ENCODE measurements around the gene TMEM151B.
"Not testable (repeated sequence)": the region's sequence is repeated elsewhere in the genome, so short reads cannot be mapped to it uniquely, and the experiment has no call there.

The TMEM151B gene

DNA sequence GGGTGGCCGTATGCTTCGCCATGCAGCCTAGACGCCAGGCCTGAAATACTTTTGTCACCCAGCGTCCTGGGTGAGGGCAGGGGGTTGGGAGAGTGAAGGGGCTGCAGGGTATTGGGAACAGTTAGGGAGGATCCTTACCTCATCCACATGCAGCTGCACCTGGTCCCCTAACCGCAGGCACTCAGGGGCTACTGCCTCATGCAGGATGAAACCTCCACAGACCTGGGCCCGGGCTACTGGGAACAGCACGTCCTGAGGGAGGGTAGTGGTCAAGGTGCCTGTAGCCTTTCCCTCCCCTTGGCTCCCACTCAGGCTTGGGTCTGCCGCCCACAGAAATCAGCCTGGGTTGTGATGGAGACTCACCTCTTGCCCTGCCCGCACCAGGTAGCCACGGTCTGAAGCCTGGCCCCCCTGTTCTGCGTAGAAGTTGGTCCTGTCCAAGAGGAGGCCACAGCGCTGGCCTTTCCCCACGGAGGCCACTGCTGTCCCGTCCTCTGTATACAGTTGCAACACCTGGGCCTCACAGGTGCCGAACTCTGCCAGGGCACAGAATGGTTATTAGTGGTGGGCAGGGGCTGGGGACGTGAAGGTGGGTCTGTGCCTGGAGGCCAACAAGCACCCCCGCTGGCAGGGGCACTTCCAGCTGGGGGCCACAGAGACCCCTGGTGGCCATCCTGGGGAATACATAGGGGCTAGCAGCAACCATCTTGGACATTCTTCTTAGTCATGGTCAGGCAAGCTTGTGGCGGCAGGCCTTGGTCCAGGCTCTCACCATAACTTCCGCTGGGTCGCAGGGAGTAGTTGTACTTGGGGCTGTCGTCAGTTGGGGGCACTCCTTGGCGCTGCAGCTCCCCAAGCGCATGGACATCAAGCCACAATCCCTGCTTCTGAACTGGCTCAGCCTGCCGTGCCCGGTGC, 34.3 kb downstream of the TMEM151B start:
- DNase-seq (ENCODE audit: low read depth), result peak; percentile 52

DNA sequence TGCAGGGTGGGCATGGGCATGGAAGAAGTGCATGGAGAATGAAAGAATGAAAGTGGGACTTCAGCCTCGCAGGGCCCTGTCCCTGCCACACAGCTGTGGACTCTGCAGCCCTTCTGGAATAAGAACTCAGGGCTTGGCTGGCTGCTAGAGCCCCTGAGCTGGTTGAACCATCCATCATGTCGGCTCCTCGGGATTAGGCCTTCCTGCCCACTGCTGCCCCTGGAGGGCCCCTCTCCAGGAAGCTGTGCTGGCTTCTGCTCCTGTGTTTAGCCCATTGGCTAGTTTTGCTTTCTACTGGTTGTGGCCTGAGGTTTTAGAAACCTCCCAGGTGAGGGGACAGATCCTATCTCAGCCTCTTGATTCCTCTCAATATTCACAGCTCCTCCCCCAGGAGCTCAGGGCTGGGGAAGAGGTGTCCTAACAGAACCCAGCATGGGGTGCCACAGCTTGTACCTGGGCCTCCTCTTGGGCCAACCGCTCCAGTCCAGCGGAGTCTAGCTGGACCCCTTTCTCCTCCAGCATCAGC, 35.0 kb downstream of the TMEM151B start:
- DNase-seq (ENCODE audit: low read depth), result no peak

DNA sequence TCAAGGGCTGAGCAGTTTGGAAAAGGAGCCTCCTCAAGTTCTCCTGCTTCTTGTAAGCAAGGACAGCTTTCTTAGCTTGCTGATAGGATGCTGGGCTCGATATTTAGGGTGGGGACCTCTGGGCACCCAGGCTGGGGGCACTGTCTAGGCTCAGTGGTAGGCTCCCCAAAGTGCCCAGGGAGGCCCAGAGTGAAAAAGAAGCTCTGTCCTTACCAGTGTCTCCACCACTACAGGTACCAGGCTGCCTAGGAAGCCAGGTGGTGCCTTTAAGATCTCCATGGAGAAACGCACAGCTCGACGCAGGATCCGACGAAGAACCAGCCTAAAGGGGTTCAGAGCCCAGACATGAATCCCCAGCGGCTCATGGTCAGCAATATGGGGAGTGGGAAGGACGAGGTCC, 36.5 kb downstream of the TMEM151B start:
- no peak for DNase-seq (ENCODE audit: low read depth)

DNA sequence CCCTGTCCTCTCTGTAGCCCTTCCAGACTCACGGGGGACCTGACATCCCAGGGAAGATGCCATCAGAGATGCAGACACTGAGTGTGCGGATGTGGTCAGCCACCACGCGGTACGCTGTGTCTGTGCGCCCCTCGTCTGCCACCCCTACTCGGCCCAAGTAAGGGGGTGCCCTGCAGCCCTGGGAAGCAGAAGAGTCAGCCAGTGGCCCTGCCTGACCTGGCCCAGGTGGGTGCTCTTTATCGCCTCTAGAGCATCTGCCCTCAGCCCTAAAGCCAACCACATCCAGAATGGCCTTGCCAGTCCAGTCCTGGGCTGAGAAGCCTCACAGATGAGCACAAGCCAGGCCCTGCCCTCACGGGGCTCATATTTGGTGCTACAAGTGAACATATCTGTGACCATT, 37.0 kb downstream of the TMEM151B start:
- no peak for DNase-seq (ENCODE audit: low read depth)

DNA sequence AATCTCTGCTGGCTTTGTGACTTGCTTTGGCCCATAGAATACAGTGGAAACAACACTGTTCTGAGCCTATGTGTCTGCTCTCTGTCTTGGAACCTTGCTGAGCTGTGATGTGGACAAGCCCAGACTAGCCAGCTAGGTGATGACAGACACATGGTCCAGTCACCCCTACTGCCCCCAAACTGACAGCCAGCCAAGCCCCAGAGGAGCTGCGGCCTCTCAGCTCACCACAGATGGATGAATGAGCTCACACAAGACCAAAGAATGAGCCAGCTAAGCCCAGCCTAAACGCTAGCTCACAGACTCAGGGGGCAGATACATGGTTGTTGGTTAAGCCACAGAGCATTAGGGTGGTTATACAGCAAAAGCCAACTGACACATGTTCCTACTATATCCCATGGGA, 38.8 kb downstream of the TMEM151B start:
- peak; percentile 3 for DNase-seq (ENCODE audit: low read depth)

DNA sequence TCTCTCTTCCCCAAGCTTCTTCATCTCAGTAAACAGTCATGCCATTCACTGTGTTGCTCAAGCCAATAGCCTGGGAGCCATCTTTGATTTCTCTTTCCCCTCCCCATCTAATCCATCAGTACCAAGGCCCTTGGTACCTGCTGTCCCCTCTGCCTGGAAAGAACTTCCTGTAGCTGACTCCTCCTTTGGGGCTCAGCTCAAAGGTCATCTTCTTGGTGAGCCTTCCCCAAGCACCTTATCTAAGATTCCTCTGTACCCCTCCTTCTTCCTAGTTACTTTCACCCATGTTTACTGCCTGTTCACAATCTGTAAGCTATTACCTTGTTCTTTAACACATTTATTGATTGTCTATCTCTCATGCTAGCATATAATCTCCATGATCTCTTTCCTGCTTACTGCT, 39.4 kb downstream of the TMEM151B start:
- no peak for DNase-seq (ENCODE audit: low read depth)

DNA sequence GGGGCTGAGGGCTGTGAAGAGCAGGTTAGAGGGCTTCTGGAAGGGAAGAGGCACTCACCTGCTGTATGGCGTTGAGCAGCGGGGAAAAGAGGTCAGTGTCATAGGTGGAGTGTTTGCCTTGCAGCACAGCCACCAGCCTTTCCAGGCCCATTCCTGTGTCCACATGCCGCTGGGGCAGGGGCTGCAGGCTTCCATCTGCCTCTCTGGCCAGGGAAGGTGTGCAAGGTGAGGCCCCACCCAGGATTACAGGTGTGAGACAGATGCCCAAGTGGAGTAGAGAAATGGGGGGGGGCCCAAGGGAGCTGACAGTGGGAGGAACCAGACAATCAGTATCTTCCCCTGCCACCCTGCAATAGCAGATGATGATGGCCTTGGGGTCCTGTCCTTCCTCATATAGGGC, 40.0 kb downstream of the TMEM151B start:
- no peak for DNase-seq (ENCODE audit: low read depth)

DNA sequence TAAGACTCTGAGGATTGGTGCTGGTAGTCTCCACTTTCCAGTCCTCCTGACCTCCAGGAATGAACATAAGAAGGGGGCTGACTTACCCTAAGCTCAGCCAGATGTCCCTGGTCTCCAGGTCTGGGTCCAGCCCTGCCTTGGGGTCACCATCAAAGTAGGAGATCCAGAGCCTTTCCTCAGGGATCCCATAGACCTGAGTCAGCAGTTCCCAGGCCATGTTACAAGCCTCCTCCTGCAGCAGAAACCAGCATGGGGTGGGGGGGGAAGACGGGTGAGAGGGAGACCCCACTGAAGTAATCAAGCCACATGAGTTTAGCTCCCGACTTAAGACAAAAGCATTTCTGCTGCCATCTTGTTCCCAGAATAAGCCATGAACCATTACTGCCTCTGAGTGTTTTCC, 41.1 kb downstream of the TMEM151B start:
- no peak for DNase-seq (ENCODE audit: low read depth)

DNA sequence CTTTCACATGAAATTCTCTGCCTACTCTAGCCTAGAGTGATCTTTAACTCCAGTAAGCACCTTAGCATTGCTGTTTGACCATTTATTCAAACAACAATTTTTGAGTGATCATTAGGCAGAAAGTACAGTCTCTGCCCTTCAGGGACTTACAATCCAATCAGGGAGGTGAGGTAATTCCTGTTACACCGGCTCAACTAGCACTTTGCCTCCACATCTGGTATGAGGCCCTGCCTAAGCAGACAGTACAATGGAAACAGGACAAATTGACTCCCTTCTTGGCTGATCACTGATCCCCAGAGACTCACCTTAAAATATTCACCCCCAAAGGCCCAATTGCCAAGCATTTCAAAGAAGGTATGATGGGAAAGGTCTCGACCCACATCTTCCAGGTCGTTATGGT, 41.5 kb downstream of the TMEM151B start:
- no peak for DNase-seq (ENCODE audit: low read depth)

DNA sequence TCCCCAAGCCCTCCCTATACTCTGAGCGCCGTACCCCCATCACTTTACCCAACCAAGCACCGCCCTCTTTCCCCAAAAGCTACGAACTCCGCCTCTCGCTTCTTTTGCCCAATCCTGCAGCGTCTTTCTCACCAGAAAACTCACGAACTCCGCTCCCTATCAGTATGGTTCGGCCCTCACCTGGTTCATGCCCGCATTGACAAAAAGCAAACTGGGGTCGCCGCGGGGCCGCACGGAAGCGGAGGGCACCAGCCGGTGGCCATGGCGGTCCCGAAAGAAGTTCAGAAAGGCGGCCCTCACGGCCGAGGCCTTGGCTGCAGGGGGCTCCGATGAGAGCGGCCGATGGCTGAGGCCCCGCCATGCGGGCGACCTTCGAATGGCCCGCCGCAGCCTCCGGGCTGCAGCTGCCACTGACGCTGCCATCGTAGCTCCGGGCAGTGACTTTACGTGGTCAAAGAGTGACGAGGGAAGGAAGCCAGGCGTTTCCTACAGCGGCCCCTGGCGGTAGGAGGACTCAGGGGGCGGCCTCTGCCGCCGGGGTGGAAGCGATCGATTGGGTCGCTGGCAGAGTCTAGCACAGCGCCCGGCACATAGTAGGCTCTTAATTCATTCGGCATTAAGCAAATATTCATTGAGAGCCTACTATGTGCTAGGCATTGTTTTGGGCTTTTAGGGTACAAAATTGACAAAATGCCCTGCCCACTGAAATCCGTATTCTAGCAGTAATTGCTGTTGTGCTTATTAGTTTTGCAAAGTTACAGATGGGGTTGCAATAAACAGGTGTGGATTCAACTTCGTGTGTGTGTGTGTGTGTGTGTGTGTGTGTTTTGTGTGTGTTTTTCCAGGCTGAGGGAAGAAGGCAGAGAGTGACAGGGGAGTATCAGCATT, 42.9 kb downstream of the TMEM151B start, which contains the start of gene AARS2:
AARS2 (minus strand) TSS at position 447 of the 888 bp plus-strand sequence; CDS start at position 423, 24 bp downstream.
- peak; percentile 74 for DNase-seq (ENCODE audit: low read depth)

DNA sequence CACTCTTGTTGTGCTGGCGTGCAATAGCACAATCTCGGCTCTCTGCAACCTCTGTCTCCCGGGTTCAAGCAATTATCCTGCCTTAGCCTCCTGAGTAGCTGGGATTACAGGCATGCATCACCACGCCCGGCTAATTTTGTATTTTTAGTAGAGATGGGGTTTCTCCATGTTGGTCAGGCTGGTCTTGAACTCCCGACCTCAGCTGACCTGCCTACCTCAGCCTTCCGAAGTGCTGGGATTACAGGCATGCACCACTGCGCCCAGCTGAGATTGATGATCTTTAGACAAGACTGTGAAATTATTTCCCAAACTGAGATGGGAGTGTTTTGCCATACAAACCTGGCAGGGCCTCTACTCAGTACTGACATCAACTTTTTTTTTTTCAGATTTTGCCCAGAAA, 44.4 kb downstream of the TMEM151B start:
- DNase-seq (ENCODE audit: low read depth), result not testable (repeated sequence)

DNA sequence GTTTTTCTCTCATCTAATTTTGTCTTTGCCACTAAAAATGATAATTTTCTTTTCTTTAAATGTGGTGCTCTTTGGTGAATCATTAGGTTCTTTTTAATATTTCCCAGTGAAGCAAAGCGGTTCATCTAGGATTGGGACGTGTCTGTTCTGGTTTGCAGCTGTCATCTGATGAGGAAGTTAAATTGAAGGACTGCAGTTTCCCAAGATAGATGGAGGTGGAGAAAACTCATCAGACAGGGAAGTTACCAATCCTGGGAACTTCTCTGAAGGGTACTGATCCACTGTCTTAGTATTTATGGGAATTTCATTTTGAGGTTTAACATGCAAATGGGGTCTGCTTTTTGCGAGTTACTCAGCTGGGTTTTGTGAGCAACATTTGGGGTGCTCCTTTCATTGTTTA, 45.3 kb downstream of the TMEM151B start:
- no peak for DNase-seq (ENCODE audit: low read depth)

DNA sequence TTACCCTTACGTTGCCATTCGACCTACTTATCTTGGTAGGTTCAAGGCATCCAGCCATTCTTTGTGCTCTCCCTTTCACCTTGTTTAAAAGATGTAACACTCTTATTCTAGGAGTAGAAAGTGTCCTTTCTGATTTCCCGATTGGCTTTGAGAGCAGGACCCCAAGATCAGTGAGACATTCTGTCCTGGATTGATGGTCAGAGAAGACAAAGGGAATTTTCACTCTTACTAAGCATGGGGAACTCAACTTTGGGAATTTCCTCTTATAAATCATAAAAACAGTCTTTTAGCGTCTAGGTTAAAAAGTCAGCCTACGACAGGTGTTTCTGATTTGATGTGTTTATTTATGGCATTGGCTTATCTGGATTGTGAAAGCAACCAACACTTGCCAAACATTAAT, 45.7 kb downstream of the TMEM151B start:
- no peak for DNase-seq (ENCODE audit: low read depth)

DNA sequence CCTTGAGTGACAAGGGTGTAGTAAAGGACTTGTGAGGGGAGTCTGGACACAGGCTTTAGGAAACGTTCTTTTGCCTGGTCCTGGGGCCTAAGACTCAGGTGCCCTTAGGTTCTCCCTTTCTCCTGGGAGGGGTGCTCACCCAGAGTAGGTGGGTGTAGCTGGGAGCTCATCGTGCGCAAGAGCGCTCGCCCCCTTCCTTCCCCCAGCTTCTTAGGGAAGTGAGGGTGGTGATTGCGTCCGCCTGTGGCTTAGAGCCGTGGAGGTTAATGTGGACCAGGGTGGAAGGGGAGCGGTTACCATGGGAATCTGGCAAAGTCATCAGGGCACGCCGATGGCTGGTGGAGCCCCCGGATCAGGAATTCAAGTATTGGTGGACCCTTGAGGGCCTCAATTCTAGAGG, 46.2 kb downstream of the TMEM151B start:
- DNase-seq (ENCODE audit: low read depth), result no peak

DNA sequence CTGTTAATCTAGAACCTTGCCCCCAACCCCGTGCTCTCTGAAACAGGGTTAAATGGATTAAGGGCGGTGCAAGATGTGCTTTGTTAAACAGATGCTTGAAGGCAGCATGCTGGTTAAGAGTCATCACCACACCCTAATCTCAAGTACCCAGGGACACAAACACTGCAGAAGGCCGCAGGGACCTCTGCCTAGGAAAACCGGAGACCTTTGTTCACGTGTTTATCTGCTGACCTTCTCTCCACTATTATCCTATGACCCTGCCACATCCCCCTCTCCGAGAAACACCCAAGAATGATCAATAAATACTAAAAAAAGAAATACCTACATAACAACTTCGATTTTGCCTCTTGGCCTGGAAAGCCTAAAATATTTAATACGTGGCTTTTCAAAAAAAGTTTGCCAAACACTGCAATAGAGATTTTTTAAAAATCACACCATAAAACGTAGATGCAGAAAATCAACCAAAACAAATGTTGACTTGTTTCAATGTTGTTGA, 46.9 kb downstream of the TMEM151B start:
- DNase-seq (ENCODE audit: low read depth), result not testable (repeated sequence)

DNA sequence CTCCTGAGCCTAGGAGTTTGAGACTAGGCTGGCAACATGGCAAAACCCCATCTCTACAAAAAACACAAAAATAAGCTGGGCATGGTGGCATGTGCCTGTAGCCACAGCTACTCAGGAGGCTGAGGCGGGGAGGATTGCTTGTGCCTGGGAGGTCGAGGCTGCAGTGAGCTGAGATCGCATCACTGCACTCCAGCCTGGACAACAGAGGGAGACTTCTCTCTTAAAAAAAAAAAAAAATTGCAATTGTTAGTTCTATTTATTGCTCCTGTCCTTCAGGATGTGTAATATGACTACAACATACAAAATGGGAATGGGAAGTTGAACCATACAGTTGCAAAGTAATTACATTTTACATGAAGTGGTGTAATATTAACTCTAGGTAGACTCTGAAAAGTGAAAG, 51.0 kb downstream of the TMEM151B start:
- DNase-seq (ENCODE audit: low read depth), result no peak

DNA sequence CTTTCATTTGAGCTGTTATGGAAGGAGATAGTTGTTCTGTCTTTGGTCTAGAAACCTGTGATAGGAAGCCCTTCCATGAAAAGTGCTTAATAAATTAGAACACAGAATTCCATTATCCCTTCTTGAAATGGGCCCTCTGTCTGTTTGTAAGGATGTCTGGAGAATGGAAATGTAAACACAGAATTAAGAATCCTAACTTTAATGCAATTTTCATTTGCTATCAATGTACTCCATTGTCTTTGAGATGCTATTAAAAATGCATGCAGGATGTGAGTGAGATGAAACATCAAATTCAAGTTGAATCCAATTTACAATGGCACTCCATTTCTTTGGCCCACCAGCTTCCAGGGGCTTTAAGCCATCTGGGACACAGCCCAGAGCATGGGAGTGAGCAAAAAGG, 56.8 kb downstream of the TMEM151B start:
- no peak for DNase-seq (ENCODE audit: low read depth)

DNA sequence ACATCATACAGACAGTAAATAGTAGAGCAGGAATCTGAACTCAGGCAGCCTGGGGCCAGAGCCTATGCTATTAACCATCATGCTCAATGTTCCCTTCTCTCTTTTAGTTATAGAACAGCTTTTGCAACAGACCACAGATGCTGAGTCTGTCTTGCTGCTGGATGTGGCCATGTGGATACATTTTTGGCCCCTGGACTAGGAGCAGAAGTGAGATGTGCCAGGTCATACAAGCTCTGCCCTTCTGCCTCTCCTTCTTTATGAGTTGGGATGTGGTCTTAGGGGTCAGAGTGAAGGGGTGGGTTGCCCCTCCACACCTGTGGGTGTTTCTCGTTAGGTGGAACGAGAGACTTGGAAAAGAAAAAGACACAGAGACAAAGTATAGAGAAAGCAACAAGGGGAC, 57.5 kb downstream of the TMEM151B start:
- no peak for DNase-seq (ENCODE audit: low read depth)

DNA sequence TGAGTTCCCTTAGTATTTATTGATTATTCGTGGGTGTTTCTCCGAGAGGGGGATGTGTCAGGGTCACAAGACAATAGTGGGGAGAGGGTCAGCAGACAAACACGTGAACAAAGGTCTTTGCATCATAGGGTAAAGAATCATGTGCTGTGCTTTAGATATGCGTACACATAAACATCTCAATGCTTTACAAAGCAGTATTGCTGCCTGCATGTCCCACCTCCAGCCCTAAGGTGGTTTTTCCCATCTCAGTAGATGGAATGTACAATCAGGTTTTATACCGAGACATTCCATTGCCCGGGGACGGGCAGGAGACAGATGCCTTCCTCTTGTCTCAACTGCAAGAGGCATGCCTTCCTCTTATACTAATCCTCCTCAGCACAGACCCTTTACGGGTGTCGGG, 58.0 kb downstream of the TMEM151B start:
- DNase-seq (ENCODE audit: low read depth), result not testable (repeated sequence)

DNA sequence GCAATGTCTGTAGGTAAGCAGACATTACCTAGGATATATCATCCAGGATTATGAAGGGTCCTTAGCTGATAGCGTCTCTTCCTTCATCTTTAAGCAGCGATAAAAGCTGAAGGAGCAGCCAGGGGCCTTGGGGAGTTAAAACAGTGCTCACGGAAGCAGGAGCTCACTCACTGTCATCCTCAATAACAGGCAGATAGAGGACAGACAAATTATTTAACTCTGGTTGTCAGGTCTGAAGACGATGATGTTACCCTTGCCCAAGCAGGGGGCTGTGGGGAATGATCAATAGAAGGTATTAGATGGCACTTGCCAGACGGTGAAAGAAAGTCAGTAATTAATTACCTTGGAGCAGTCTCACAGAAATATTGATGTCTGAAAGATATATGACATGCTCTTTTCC, 59.6 kb downstream of the TMEM151B start:
- DNase-seq (ENCODE audit: low read depth), result no peak

DNA sequence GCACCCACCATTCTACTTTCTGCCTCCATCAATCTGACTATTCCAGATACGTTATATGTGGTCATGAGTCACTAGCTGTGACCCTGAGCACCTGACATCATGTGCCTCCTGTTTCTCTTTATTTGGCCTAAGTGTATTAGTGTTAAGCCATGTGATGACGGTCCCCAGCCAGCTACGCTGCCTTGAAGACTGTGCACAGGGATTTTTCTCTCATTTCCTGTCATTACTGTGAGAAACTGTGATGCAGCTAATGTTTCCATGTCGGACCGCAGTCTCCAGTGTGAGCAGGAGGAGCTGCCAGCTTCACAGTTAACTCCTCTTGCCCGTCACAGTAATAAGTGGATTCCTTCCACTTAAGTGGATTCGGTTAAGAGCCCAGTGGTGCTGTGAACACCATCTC, 62.3 kb downstream of the TMEM151B start:
- no peak for DNase-seq (ENCODE audit: low read depth)

DNA sequence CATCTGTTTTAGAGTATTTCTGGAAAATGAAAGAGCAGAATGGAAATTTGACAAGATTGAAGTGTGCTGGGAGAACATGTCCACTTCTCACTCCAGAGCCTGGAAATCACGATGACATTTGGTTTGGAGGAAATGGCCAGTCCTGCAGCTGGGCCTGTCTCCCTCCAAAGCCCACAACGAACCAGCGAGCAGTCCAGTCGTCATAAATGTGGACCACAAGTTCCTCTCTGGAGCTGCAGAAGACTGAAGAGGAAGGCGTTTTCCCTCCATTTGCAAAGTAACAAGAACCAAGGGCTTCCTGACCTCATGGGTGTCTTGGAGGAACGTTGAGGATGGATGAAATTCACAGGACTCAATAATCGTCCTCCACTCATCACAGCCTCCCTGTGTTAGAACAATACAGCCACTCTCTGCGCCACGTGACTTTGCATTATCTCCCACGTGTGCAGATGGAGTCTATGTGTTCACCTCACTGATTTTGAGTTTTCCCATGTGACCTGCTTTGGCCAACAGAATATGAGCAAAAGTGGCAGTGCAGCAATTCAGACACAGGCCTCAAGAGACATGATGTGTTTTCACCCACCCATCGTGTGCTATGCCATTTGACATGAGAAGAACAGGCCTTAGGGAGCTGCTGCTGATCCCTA, 63.1 kb downstream of the TMEM151B start:
- DNase-seq (ENCODE audit: low read depth), result no peak

Data from amniotic epithelial cell (primary cell).